HuH-7.5 (cell line): Measurements from ENCODE around the gene AACS.

ENCODE experiments used
- DNase-seq: peaks from one replicate; pipeline ENCODE4 v3.0.0; 2011; ENCODE audit warnings: low spot score

Gene AACS

GRCh38 chr12:125185740-125186470 is 120.7 kb downstream of the AACS start, which contains the start of gene TMEM132B:
Gene TMEM132B (plus strand): TSS chr12:125186386.
- DNase-seq, result peak; percentile 70

- peak; percentile 38 for DNase-seq
These were observed 121.4 kb downstream of the AACS start for GRCh38 chr12:125186471-125187147.

GRCh38 chr12:125187148-125187745 is 122.0 kb downstream of the AACS start:
- DNase-seq, result no peak

- no peak for DNase-seq
These were observed 122.8 kb downstream of the AACS start for GRCh38 chr12:125187780-125188741.

GRCh38 chr12:125189015-125189414 is 123.8 kb downstream of the AACS start:
- no peak for DNase-seq

GRCh38 chr12:125189502-125189901 is 124.3 kb downstream of the AACS start:
- no peak for DNase-seq

- no peak for DNase-seq
These were observed 126.3 kb downstream of the AACS start for GRCh38 chr12:125191361-125192087.

- no peak for DNase-seq
These were observed 127.5 kb downstream of the AACS start for GRCh38 chr12:125192690-125193221.
